Measurements from ENCODE around the gene LRP3. TPM values are rescaled to one million over a fixed set of nuclear protein-coding genes. Genes with fewer than 3 reads are reported as not detected.

Gene LRP3
- 40.7 and 48.3 TPM in 2 replicates for total RNA-seq

GRCh38 chr19:33193865-33194362 lies at the start of gene LRP3:
Gene LRP3, plus strand, starts transcription at chr19:33194330. Its CDS starts 456 bp downstream, at chr19:33194786.

GRCh38 chr19:33225458-33225926 lies 31.4 kb downstream of the LRP3 start, which contains the start of gene SLC7A10:
Gene SLC7A10, minus strand, starts transcription at chr19:33225850. Its CDS starts 147 bp downstream, at chr19:33225703.

Other genes starting within 250 kb of the LRP3 start
- gene CEP89, start 222.4 kb upstream of the LRP3 start, total RNA-seq: 9.2 and 9.7 TPM in 2 replicates
- 2.3 and 2.8 TPM in 2 replicates for gene FAAP24, start 222.1 kb upstream of the LRP3 start, total RNA-seq
- 1.8 and 5.1 TPM in 2 replicates for gene RHPN2, start 129.4 kb upstream of the LRP3 start, total RNA-seq
- gene GPATCH1, start 113.1 kb upstream of the LRP3 start, total RNA-seq: 5.2 and 6.7 TPM in 2 replicates
- gene WDR88, start 62.2 kb upstream of the LRP3 start, total RNA-seq: not detected in 2 replicates
- 0.44 and 1.00 TPM in 2 replicates for gene SLC7A10, start 31.5 kb downstream of the LRP3 start, total RNA-seq
- gene CEBPA, start 108.2 kb downstream of the LRP3 start, total RNA-seq: 5.7 and 8.1 TPM in 2 replicates
- gene CEBPG, start 179.4 kb downstream of the LRP3 start, total RNA-seq: 10.5 and 14.8 TPM in 2 replicates

All from cardiac ventricle fibroblast (primary cell).